GM19099 (cell line): ENCODE results near the gene PDE4B.

ENCODE experiments used
- POLR2A ChIP-seq: IDR thresholded peaks from 3 replicates; pipeline ENCODE4 v1.6.1; 2011; ENCODE audit warnings: low read depth; ENCODE audit not compliant: insufficient read length; ENCODE audit errors: extremely low read depth

The PDE4B gene

GRCh38 chr1:65792669-65793358, at the start of gene PDE4B:
PDE4B (plus strand) TSS chr1:65792895.
- TF ChIP-seq POLR2A, result no peak

GRCh38 chr1:65744731-65745130, 48.0 kb upstream of the PDE4B start:
- no peak for TF ChIP-seq POLR2A

GRCh38 chr1:65751961-65752360, 40.7 kb upstream of the PDE4B start:
- TF ChIP-seq POLR2A, result no peak

GRCh38 chr1:65756616-65757015, 36.1 kb upstream of the PDE4B start:
- no peak for TF ChIP-seq POLR2A

GRCh38 chr1:65757531-65757930, 35.2 kb upstream of the PDE4B start:
- no peak for TF ChIP-seq POLR2A

GRCh38 chr1:65758128-65758527, 34.6 kb upstream of the PDE4B start:
- TF ChIP-seq POLR2A, result no peak

- no peak for TF ChIP-seq POLR2A
Measured at GRCh38 chr1:65759516-65759915, 33.2 kb upstream of the PDE4B start.

- no peak for TF ChIP-seq POLR2A
Measured at GRCh38 chr1:65762081-65762862, 30.4 kb upstream of the PDE4B start.

- no peak for TF ChIP-seq POLR2A
Measured at GRCh38 chr1:65764052-65764451, 28.6 kb upstream of the PDE4B start.

- TF ChIP-seq POLR2A, result no peak
Measured at GRCh38 chr1:65765631-65766030, 27.1 kb upstream of the PDE4B start.

- no peak for TF ChIP-seq POLR2A
Measured at GRCh38 chr1:65769636-65770035, 23.1 kb upstream of the PDE4B start.

- no peak for TF ChIP-seq POLR2A
Measured at GRCh38 chr1:65772607-65773006, 20.1 kb upstream of the PDE4B start.

GRCh38 chr1:65773391-65774123, 19.1 kb upstream of the PDE4B start:
- no peak for TF ChIP-seq POLR2A

GRCh38 chr1:65788762-65789161, 3.9 kb upstream of the PDE4B start:
- TF ChIP-seq POLR2A, result no peak

GRCh38 chr1:65791396-65791795, 1.3 kb upstream of the PDE4B start:
- no peak for TF ChIP-seq POLR2A
